Measurements from ENCODE around the gene CLN5. TPM values are rescaled to one million over a fixed set of nuclear protein-coding genes. Genes with fewer than 3 reads are reported as not detected.

The CLN5 gene
- 41.8 TPM for total RNA-seq
- long read RNA-seq, full-length matches to known transcripts: 70 of 72 reads
- long read RNA-seq, partial matches to known transcripts: 2 of 72 reads
- long read RNA-seq, other reads (novel, unspliced or antisense): 0 of 72 reads

DNA sequence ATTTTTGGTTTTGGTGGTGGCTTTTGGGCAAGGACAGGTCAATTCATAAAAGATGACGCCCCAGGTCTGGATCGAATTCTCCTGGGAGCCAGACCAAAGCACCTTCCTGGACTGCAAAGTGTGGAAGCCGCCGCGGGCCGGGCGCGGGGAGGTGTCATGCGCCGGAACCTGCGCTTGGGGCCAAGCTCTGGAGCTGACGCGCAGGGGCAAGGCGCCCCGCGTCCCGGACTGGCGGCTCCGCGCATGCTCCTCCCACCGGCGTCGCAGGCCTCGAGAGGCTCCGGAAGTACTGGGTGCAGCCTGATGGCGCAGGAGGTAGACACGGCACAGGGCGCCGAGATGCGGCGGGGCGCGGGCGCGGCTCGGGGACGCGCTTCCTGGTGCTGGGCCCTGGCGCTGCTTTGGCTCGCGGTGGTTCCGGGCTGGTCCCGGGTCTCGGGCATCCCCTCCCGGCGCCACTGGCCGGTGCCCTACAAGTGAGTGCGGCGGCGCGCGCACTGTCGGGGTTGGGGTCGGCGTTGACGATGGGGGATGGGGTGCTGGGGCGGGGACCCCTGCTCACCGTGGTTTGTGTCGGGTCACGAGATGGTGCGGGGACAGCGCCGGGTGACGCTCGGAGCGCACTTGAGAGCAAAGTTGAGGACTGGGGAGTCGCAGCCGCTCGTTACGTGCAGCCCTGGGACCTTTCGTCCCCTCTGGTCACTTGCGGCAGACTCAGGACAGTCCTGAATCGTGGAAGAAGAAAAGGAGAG is at the start of gene CLN5:
Gene CLN5, plus strand, starts transcription at position 286 of the 752 bp plus-strand sequence. Its CDS starts 18 bp downstream, at position 304.
- Histone ChIP-seq H3K36me3 (peaks cover 12% of the 10 kb centered on the region), H3K9me3 (no peaks in the 10 kb centered on the region), H3K4me1 (peaks cover 22% of the 10 kb centered on the region), H3K27ac (peak within 1 kb of the TSS; percentile 94), H3K27me3 (no peaks in the 10 kb centered on the region), H3K4me3 (peak within 1 kb of the TSS; percentile 59)
- intact Hi-C loops (cut with DNase I): no loop called here
- DNase-seq (peak; percentile 98), ATAC-seq (peak; percentile 98)
- TF ChIP-seq, protein P1, sequence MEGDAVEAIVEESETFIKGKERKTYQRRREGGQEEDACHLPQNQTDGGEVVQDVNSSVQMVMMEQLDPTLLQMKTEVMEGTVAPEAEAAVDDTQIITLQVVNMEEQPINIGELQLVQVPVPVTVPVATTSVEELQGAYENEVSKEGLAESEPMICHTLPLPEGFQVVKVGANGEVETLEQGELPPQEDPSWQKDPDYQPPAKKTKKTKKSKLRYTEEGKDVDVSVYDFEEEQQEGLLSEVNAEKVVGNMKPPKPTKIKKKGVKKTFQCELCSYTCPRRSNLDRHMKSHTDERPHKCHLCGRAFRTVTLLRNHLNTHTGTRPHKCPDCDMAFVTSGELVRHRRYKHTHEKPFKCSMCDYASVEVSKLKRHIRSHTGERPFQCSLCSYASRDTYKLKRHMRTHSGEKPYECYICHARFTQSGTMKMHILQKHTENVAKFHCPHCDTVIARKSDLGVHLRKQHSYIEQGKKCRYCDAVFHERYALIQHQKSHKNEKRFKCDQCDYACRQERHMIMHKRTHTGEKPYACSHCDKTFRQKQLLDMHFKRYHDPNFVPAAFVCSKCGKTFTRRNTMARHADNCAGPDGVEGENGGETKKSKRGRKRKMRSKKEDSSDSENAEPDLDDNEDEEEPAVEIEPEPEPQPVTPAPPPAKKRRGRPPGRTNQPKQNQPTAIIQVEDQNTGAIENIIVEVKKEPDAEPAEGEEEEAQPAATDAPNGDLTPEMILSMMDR (IDR thresholded peaks at IDR 0.05): no peak

DNA sequence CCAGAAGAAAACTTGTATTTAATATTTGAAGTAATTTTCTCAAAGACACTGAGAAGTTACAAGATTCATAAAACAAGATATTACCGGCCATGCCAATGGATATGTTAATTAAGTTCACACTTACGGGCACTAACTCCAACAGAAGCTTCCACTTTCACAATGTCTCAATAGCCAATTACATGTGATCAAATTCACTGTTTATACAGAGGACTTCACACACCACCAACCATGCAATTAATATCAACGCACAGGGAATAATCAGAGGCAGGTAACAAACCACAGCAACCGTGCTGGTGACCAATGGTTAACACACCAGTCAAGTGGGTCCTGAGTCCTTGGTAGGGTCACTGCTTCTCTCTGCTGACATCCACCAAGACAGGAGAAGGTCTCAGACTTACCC is 49.5 kb upstream of the CLN5 start:
- Histone ChIP-seq H3K4me3 (no peak overlapping the region), H3K4me1 (no peaks in the 10 kb centered on the region), H3K36me3 (no peaks in the 10 kb centered on the region), H3K9me3 (no peaks in the 10 kb centered on the region), H3K27me3 (no peaks in the 10 kb centered on the region), H3K27ac (no peak overlapping the region)
- intact Hi-C loops (cut with DNase I): no loop called here
- TF ChIP-seq, protein P1 (IDR thresholded peaks at IDR 0.05): no peak
- DNase-seq (no peak), ATAC-seq (no peak)

- Histone ChIP-seq H3K36me3 (no peaks in the 10 kb centered on the region), H3K4me3 (no peak overlapping the region), H3K9me3 (no peaks in the 10 kb centered on the region), H3K27ac (no peak overlapping the region), H3K27me3 (no peaks in the 10 kb centered on the region), H3K4me1 (no peaks in the 10 kb centered on the region)
- no peak for ATAC-seq
- TF ChIP-seq, protein P1 (IDR thresholded peaks at IDR 0.05): no peak
- intact Hi-C loops (cut with DNase I): no loop called here
- no peak for DNase-seq
Observed at GRCh38 chr13:76943646-76944045, 48.2 kb upstream of the CLN5 start.

DNA sequence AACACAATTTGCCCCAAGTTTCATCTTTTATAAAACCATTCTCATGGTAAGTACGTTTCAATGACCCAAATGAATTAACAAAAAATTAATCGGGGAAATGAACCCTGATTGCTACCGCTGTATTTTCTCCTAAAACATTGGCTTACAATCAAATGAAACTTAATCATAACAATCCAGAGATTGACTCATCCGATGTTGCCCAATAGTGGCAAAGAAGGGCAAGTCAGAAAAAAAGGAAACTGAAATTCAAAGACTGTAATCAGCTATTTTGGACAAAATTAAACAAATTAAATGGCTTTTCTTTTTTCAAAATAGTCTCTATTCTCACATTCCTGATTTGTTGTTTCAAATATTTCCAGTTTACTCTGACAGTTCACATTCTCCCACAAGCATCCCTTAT is 47.4 kb upstream of the CLN5 start:
- DNase-seq: no peak
- no peaks in the 10 kb centered on the region for H3K36me3 ChIP-seq
- intact Hi-C loops (cut with DNase I): no loop called here
- H3K4me1 ChIP-seq: no peaks in the 10 kb centered on the region
- TF ChIP-seq, protein P1 (IDR thresholded peaks at IDR 0.05): no peak
- no peak overlapping the region for H3K27ac ChIP-seq
- ATAC-seq: no peak
- H3K9me3 ChIP-seq: no peaks in the 10 kb centered on the region
- no peak overlapping the region for H3K4me3 ChIP-seq
- H3K27me3 ChIP-seq: no peaks in the 10 kb centered on the region

- intact Hi-C loops (cut with DNase I): no loop called here
- H3K4me1 ChIP-seq: no peaks in the 10 kb centered on the region
- no peak within 1 kb of the TSS for H3K27ac ChIP-seq
Observed at GRCh38 chr13:76948149-76948548, 43.7 kb upstream of the CLN5 start, which contains the start of gene ACOD1. Gene ACOD1 (plus strand): TSS chr13:76948511. CDS start chr13:76948559, 48 bp downstream.

More at GRCh38 chr13:76948149-76948548, 43.7 kb upstream of the CLN5 start, which contains the start of gene ACOD1:
- no peaks in the 10 kb centered on the region for H3K27me3 ChIP-seq
- H3K36me3 ChIP-seq: no peaks in the 10 kb centered on the region
- DNase-seq: no peak
- no peaks in the 10 kb centered on the region for H3K9me3 ChIP-seq
- ATAC-seq: no peak
- TF ChIP-seq, protein P1 (IDR thresholded peaks at IDR 0.05): no peak
- no peak within 1 kb of the TSS for H3K4me3 ChIP-seq
